ENCODE results near the gene AFTPH. TPM values are rescaled to one million over a fixed set of nuclear protein-coding genes. Genes with fewer than 3 reads are reported as not detected.

The AFTPH gene
- polyA plus RNA-seq, 1 of the 3 experiments (the other 2 are of a cell fraction): 7.4 TPM

- DNase-seq: no peak
These were observed 24.6 kb downstream of the AFTPH start for GRCh38 chr2:64548761-64549160.

More at GRCh38 chr2:64548761-64549160, 24.6 kb downstream of the AFTPH start:
- H3K9ac ChIP-seq: no peak overlapping the region
- no peaks in the 10 kb centered on the region for H3K4me1 ChIP-seq (ENCODE audit: control insufficient read depth in 1 of 2, insufficient read depth in 2 of 2, low read depth in 1 of 2, low read length in 1 of 2)
- no peaks in the 10 kb centered on the region for H3K27me3 ChIP-seq (ENCODE audit: insufficient read depth)
- POLR2A ChIA-PET: no interaction called here
- CTCF ChIA-PET: no interaction called here
- H3K79me2 ChIP-seq (ENCODE audit: insufficient read depth): peaks cover 12% of the 10 kb centered on the region
- no peak overlapping the region for H3K4me3 ChIP-seq (ENCODE audit: low read depth in 2 of 2, low read length in 1 of 2)
- H4K20me1 ChIP-seq (ENCODE audit: insufficient read depth): no peaks in the 10 kb centered on the region
- H3K36me3 ChIP-seq (replicated peaks in 1 of 2; ENCODE audit: control insufficient read depth in 1 of 2, insufficient read depth in 2 of 2, low read length in 1 of 2): peaks cover 4 to 10% of the 10 kb centered on the region in 2 experiments
- no peak overlapping the region for H3K27ac ChIP-seq (ENCODE audit: low read depth in 2 of 2, low read length in 1 of 2)
- no peaks in the 10 kb centered on the region for H3K9me3 ChIP-seq
- no peak overlapping the region for H3K4me2 ChIP-seq
- H3F3A ChIP-seq (replicated peaks; ENCODE audit: insufficient read depth): no peaks in the 10 kb centered on the region
- H2AFZ ChIP-seq (ENCODE audit: low read depth): no peak overlapping the region
- no peaks in the 10 kb centered on the region for H3K9me2 ChIP-seq
- TF ChIP-seq ELF1 (IDR thresholded peaks at IDR 0.05) (no peak), GATA2 (CRISPR knock-in tag; IDR thresholded peaks at IDR 0.05) (no peak), RAD21 (IDR thresholded peaks at IDR 0.05; ENCODE audit: low read length) (no peak), REST (IDR thresholded peaks at IDR 0.05; ENCODE audit: low read depth, low read length) (no peak), SMC3 (IDR thresholded peaks at IDR 0.05; ENCODE audit: low read depth, low read length) (no peak), SIN3A (IDR thresholded peaks at IDR 0.05; ENCODE audit: borderline replicate concordance, low read depth, low read length) (no peak), USF2 (IDR thresholded peaks at IDR 0.05; ENCODE audit: borderline replicate concordance, low read depth, low read length) (no peak), TCF12 (IDR thresholded peaks at IDR 0.05) (no peak), PBX3 (IDR thresholded peaks at IDR 0.05) (no peak), TAF1 (IDR thresholded peaks at IDR 0.05; ENCODE audit: borderline replicate concordance, low read depth, low read length) (no peak), RCOR1 (IDR thresholded peaks at IDR 0.05; ENCODE audit: low read length) (no peak), RXRA (IDR thresholded peaks at IDR 0.05; ENCODE audit: borderline replicate concordance, low read depth) (no peak), NFIC (IDR thresholded peaks at IDR 0.05; ENCODE audit: borderline replicate concordance) (no peak), CHD2 (IDR thresholded peaks at IDR 0.05; ENCODE audit: low read length, partially characterized antibody) (no peak), TEAD4 (IDR thresholded peaks at IDR 0.05; ENCODE audit: borderline replicate concordance, insufficient read depth) (no peak), RFX5 (IDR thresholded peaks at IDR 0.05; ENCODE audit: low read length) (no peak)
- 97% methylated on average over 3 of the region's 3 CpGs for WGBS (ENCODE audit: low lambda C conversion rate)
